ENCODE measurements around the gene FXYD5. TPM values are rescaled to one million over a fixed set of nuclear protein-coding genes. Genes with fewer than 3 reads are reported as not detected.
A peak's percentile ranks its signal among the peaks of the same experiment; 100 is the strongest.

Gene FXYD5
- total and polyA plus RNA-seq, 9 of the 15 experiments (the other 6 are each of a cell fraction or from before 2014, with no cell fraction given) = 104 to 537 (median 174) TPM

DNA sequence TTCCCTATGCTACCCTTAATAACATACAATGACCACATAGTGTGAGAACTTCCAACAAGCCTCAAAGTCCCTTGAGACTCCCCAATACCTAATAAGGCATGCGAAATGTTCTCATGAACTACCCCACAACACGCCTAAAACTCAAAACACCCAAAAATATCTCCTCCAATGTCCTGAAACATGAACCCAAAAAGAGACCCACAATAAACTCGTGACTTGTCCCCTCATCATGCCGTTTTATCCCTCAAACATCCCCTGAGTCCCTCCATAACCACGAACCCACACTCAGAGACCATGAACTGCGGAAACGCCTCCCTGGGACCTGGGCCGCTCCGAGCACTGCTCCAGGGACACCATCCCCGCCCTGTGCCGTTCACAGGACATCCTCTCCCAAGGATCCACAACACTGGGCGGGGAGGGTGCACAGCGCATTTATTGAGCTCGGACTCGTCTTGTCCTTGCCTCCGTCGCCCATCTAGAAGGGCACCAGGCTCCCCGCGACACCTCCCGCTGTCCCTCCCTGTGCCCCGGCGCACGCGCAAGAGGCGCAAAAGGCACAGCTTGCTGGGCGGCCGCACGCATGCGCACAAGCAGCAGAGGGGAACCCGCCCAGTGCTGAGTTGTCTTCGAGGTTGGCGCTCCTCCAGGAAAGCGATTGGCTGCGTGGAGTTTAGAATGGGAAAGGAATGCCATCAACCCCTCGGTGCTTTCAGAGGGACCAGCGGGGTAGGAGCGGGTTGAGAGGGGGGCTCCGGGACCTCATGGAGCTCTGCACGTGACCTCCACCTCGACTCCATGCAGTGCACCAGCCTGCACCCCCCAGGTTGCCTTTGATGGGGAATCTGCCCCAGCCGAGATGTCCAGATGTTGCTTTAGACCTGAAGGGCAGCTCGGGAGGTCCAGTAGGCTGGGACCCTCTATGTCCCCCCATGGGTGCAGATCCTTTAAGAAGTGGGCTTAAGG lies 30.2 kb upstream of the FXYD5 start (continued):
- TF ChIP-seq, protein P1, sequence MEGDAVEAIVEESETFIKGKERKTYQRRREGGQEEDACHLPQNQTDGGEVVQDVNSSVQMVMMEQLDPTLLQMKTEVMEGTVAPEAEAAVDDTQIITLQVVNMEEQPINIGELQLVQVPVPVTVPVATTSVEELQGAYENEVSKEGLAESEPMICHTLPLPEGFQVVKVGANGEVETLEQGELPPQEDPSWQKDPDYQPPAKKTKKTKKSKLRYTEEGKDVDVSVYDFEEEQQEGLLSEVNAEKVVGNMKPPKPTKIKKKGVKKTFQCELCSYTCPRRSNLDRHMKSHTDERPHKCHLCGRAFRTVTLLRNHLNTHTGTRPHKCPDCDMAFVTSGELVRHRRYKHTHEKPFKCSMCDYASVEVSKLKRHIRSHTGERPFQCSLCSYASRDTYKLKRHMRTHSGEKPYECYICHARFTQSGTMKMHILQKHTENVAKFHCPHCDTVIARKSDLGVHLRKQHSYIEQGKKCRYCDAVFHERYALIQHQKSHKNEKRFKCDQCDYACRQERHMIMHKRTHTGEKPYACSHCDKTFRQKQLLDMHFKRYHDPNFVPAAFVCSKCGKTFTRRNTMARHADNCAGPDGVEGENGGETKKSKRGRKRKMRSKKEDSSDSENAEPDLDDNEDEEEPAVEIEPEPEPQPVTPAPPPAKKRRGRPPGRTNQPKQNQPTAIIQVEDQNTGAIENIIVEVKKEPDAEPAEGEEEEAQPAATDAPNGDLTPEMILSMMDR (IDR thresholded peaks at IDR 0.05 in 2 of 3, conservative IDR thresholded peaks at IDR 0.05 in 1 of 3; ENCODE audit: insufficient read depth in 2 of 3, low read depth in 1 of 3, low read length in 3 of 3) = no peak
- TF ChIP-seq, protein P2, sequence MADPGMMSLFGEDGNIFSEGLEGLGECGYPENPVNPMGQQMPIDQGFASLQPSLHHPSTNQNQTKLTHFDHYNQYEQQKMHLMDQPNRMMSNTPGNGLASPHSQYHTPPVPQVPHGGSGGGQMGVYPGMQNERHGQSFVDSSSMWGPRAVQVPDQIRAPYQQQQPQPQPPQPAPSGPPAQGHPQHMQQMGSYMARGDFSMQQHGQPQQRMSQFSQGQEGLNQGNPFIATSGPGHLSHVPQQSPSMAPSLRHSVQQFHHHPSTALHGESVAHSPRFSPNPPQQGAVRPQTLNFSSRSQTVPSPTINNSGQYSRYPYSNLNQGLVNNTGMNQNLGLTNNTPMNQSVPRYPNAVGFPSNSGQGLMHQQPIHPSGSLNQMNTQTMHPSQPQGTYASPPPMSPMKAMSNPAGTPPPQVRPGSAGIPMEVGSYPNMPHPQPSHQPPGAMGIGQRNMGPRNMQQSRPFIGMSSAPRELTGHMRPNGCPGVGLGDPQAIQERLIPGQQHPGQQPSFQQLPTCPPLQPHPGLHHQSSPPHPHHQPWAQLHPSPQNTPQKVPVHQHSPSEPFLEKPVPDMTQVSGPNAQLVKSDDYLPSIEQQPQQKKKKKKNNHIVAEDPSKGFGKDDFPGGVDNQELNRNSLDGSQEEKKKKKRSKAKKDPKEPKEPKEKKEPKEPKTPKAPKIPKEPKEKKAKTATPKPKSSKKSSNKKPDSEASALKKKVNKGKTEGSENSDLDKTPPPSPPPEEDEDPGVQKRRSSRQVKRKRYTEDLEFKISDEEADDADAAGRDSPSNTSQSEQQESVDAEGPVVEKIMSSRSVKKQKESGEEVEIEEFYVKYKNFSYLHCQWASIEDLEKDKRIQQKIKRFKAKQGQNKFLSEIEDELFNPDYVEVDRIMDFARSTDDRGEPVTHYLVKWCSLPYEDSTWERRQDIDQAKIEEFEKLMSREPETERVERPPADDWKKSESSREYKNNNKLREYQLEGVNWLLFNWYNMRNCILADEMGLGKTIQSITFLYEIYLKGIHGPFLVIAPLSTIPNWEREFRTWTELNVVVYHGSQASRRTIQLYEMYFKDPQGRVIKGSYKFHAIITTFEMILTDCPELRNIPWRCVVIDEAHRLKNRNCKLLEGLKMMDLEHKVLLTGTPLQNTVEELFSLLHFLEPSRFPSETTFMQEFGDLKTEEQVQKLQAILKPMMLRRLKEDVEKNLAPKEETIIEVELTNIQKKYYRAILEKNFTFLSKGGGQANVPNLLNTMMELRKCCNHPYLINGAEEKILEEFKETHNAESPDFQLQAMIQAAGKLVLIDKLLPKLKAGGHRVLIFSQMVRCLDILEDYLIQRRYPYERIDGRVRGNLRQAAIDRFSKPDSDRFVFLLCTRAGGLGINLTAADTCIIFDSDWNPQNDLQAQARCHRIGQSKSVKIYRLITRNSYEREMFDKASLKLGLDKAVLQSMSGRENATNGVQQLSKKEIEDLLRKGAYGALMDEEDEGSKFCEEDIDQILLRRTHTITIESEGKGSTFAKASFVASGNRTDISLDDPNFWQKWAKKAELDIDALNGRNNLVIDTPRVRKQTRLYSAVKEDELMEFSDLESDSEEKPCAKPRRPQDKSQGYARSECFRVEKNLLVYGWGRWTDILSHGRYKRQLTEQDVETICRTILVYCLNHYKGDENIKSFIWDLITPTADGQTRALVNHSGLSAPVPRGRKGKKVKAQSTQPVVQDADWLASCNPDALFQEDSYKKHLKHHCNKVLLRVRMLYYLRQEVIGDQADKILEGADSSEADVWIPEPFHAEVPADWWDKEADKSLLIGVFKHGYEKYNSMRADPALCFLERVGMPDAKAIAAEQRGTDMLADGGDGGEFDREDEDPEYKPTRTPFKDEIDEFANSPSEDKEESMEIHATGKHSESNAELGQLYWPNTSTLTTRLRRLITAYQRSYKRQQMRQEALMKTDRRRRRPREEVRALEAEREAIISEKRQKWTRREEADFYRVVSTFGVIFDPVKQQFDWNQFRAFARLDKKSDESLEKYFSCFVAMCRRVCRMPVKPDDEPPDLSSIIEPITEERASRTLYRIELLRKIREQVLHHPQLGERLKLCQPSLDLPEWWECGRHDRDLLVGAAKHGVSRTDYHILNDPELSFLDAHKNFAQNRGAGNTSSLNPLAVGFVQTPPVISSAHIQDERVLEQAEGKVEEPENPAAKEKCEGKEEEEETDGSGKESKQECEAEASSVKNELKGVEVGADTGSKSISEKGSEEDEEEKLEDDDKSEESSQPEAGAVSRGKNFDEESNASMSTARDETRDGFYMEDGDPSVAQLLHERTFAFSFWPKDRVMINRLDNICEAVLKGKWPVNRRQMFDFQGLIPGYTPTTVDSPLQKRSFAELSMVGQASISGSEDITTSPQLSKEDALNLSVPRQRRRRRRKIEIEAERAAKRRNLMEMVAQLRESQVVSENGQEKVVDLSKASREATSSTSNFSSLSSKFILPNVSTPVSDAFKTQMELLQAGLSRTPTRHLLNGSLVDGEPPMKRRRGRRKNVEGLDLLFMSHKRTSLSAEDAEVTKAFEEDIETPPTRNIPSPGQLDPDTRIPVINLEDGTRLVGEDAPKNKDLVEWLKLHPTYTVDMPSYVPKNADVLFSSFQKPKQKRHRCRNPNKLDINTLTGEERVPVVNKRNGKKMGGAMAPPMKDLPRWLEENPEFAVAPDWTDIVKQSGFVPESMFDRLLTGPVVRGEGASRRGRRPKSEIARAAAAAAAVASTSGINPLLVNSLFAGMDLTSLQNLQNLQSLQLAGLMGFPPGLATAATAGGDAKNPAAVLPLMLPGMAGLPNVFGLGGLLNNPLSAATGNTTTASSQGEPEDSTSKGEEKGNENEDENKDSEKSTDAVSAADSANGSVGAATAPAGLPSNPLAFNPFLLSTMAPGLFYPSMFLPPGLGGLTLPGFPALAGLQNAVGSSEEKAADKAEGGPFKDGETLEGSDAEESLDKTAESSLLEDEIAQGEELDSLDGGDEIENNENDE (IDR thresholded peaks at IDR 0.05; ENCODE audit: low read depth, low read length) = no peak
- TF ChIP-seq RBM14 (IDR thresholded peaks at IDR 0.05; ENCODE audit: borderline replicate concordance, insufficient read depth, low read depth, low read length) (no peak), HIVEP1 (CRISPR knock-in tag; IDR thresholded peaks at IDR 0.05) (no peak), HDGF (IDR thresholded peaks at IDR 0.05) (peak; percentile 83; the same call in 1 of the 2 replicates), ERF (CRISPR knock-in tag; IDR thresholded peaks at IDR 0.05) (no peak), ELF1 (tag; IDR thresholded peaks at IDR 0.05) (no peak), HMG20B (CRISPR knock-in tag; IDR thresholded peaks at IDR 0.05) (no peak), TAF15 (IDR thresholded peaks at IDR 0.05; ENCODE audit: low read depth, low read length) (no peak), ZBTB8A (IDR thresholded peaks at IDR 0.05; ENCODE audit: partially characterized antibody) (no peak)
- TF ChIP-seq, protein P3, sequence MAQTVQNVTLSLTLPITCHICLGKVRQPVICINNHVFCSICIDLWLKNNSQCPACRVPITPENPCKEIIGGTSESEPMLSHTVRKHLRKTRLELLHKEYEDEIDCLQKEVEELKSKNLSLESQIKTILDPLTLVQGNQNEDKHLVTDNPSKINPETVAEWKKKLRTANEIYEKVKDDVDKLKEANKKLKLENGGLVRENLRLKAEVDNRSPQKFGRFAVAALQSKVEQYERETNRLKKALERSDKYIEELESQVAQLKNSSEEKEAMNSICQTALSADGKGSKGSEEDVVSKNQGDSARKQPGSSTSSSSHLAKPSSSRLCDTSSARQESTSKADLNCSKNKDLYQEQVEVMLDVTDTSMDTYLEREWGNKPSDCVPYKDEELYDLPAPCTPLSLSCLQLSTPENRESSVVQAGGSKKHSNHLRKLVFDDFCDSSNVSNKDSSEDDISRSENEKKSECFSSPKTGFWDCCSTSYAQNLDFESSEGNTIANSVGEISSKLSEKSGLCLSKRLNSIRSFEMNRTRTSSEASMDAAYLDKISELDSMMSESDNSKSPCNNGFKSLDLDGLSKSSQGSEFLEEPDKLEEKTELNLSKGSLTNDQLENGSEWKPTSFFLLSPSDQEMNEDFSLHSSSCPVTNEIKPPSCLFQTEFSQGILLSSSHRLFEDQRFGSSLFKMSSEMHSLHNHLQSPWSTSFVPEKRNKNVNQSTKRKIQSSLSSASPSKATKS (CRISPR knock-in tag; IDR thresholded peaks at IDR 0.05) = no peak
